IMR-90 (cell line): ENCODE results near the gene SEC16B. TPM values are rescaled to one million over a fixed set of nuclear protein-coding genes. Genes with fewer than 3 reads are reported as not detected.

Experiments used
- ATAC-seq: fragments of 200-7000 bp; cut with Tn5 transposase; 2 replicates; pipeline ENCODE4 v1.9.1; 2020; ENCODE audit warnings: low read depth, mild to moderate bottlenecking, moderate library complexity
- BruUV-seq: library from RNA; stranded (reverse); fragments of 400-500 nt; replicated peaks from 2 replicates; lab custom pipeline; 2021; lab: Mats Ljungman, UMichigan
- CTCF ChIA-PET: fragments of 300-600 bp; formaldehyde crosslinking; extraction: SDS; loops from one replicate; lab custom pipeline; 2021; ENCODE audit warnings: antibody characterized with exemption; lab: Yijun Ruan, JAX
- POLR2A ChIA-PET: fragments of 300-600 bp; sonication (Branson Sonifier 250); formaldehyde crosslinking; loops from one replicate; lab custom pipeline; 2022; ENCODE audit warnings: antibody characterized with exemption; ENCODE audit not compliant: unreplicated experiment; lab: Charles Lee
- DNase-seq: peaks from one replicate; pipeline ENCODE4 v3.0.0; 2013
- H2AFZ ChIP-seq: replicated peaks from 2 replicates; pipeline ENCODE3; 2013; ENCODE audit warnings: low read length, mild to moderate bottlenecking; ENCODE audit not compliant: poor library complexity
- H2AK5ac ChIP-seq: 2 replicates; pipeline ENCODE4 v1.6.1; 2013; ENCODE audit warnings: low read depth, low read length, inconsistent platforms
- H2AK9ac ChIP-seq: replicated peaks from 2 replicates; pipeline ENCODE3; 2013; ENCODE audit warnings: mild to moderate bottlenecking, low read depth, low read length, moderate library complexity; ENCODE audit not compliant: poor library complexity
- H2BK120ac ChIP-seq: 2 replicates; pipeline ENCODE4 v1.6.1; 2013; ENCODE audit warnings: low read depth, low read length, inconsistent platforms
- H2BK15ac ChIP-seq: 3 replicates; pipeline ENCODE4 v1.6.1; 2013; ENCODE audit warnings: low read depth, low read length, inconsistent platforms
- H2BK20ac ChIP-seq: 2 replicates; pipeline ENCODE4 v1.6.1; 2013; ENCODE audit warnings: low read depth, mild to moderate bottlenecking, inconsistent platforms, low read length, moderate library complexity
- H2BK5ac ChIP-seq: 2 replicates; pipeline ENCODE4 v1.6.1; 2013; ENCODE audit warnings: mild to moderate bottlenecking, low read depth, low read length, inconsistent platforms; ENCODE audit not compliant: poor library complexity, severe bottlenecking
- H3K14ac ChIP-seq: replicated peaks from 2 replicates; pipeline ENCODE4 v1.6.1; 2013; ENCODE audit warnings: low read depth, low read length, inconsistent platforms
- H3K18ac ChIP-seq: 2 replicates; pipeline ENCODE4 v1.6.1; 2013; ENCODE audit warnings: low read depth, low read length, control low read depth
- H3K23ac ChIP-seq: 2 replicates; pipeline ENCODE4 v1.6.1; 2013; ENCODE audit warnings: low read depth, low read length, inconsistent platforms
- H3K27ac ChIP-seq: 2 replicates; pipeline ENCODE4 v1.5.1; 2013; ENCODE audit warnings: mild to moderate bottlenecking, control low read depth, low read length; ENCODE audit not compliant: insufficient read depth
- H3K27me3 ChIP-seq: 2 replicates; pipeline ENCODE4 v1.6.1; 2013; ENCODE audit warnings: low read length; ENCODE audit not compliant: control insufficient read depth, insufficient read depth
- H3K36me3 ChIP-seq: 2 replicates; pipeline ENCODE4 v1.6.1; 2013; ENCODE audit warnings: low read length, mixed read lengths; ENCODE audit not compliant: control insufficient read depth, insufficient read depth
- H3K4ac ChIP-seq: 2 replicates; pipeline ENCODE4 v1.6.1; 2013; ENCODE audit warnings: low read depth, low read length, inconsistent platforms
- H3K4me1 ChIP-seq: 2 replicates; pipeline ENCODE4 v1.6.1; 2013; ENCODE audit warnings: low read length, mixed read lengths; ENCODE audit not compliant: control insufficient read depth, insufficient read depth
- H3K4me2 ChIP-seq: 2 replicates; pipeline ENCODE4 v1.6.1; 2013; ENCODE audit warnings: low read depth, mild to moderate bottlenecking, control low read depth, low read length, moderate library complexity
- H3K4me3 ChIP-seq: 2 replicates; pipeline ENCODE4 v1.5.1; 2013; ENCODE audit warnings: low read depth, mild to moderate bottlenecking, control low read depth, low read length, moderate library complexity; ENCODE audit not compliant: insufficient read depth
- H3K56ac ChIP-seq: 2 replicates; pipeline ENCODE4 v1.6.1; 2013; ENCODE audit warnings: low read length, inconsistent platforms; ENCODE audit not compliant: insufficient read depth; ENCODE audit errors: extremely low read depth
- H3K79me1 ChIP-seq, 2 experiments: 2 replicates each; pipeline ENCODE4 v1.6.1; 2013; ENCODE audit warnings: low read length in 2 of 2, inconsistent platforms in 1 of 2, low read depth in 1 of 2
- H3K9ac ChIP-seq: 2 replicates; pipeline ENCODE4 v1.6.1; 2013; ENCODE audit warnings: low read depth, low read length, control low read depth
- H3K9me1 ChIP-seq: 2 replicates; pipeline ENCODE4 v1.6.1; 2013; ENCODE audit warnings: low read length, inconsistent platforms; ENCODE audit not compliant: insufficient read depth
- H3K9me3 ChIP-seq: 2 replicates; pipeline ENCODE4 v1.6.1; 2013; ENCODE audit warnings: low read length; ENCODE audit not compliant: control insufficient read depth, insufficient read depth
- H4K20me1 ChIP-seq: 2 replicates; pipeline ENCODE4 v1.6.1; 2013; ENCODE audit warnings: low read length, inconsistent platforms; ENCODE audit not compliant: insufficient read depth
- H4K5ac ChIP-seq: 2 replicates; pipeline ENCODE4 v1.6.1; 2013; ENCODE audit warnings: mild to moderate bottlenecking, low read depth, low read length, control low read depth
- H4K8ac ChIP-seq, 2 experiments: 2 replicates each; pipeline ENCODE4 v1.6.1; 2013; ENCODE audit warnings: low read depth in 2 of 2, low read length in 2 of 2, control low read depth in 1 of 2, inconsistent platforms in 1 of 2
- H4K91ac ChIP-seq: 2 replicates; pipeline ENCODE4 v1.6.1; 2013; ENCODE audit warnings: low read depth, low read length, inconsistent platforms; ENCODE audit not compliant: insufficient read depth
- CEBPB ChIP-seq: IDR thresholded peaks from 2 replicates; pipeline ENCODE4 v1.6.1; 2012; ENCODE audit warnings: low read depth, low read length, improper control_type of control experiment
- CHD1 ChIP-seq: IDR thresholded peaks from 2 replicates; pipeline ENCODE4 v1.6.1; 2012; ENCODE audit warnings: low read depth, low read length, improper control_type of control experiment
- MAZ ChIP-seq: IDR thresholded peaks from 2 replicates; pipeline ENCODE4 v1.6.1; 2012; ENCODE audit warnings: low read depth, mild to moderate bottlenecking, low read length, improper control_type of control experiment, moderate library complexity, borderline replicate concordance
- MXI1 ChIP-seq: IDR thresholded peaks from 2 replicates; pipeline ENCODE4 v1.6.1; 2012; ENCODE audit warnings: low read depth, mild to moderate bottlenecking, low read length, moderate library complexity, borderline replicate concordance
- WGBS, 2 experiments: methylation state at CpG; one replicate each; pipeline versions ENCODE4 v1.1.5 to v1.1.7; 2013; ENCODE audit warnings: missing lambda C conversion rate in 2 of 2; ENCODE audit not compliant: insufficient read length in 1 of 2; ENCODE audit errors: extremely low coverage in 2 of 2; 5-methylcytosine and 5-hydroxymethylcytosine counted together
- dilution Hi-C: fragments of 300-500 bp; cut with HindIII; formaldehyde crosslinking; loops from one replicate; pipeline ENCODE4 v1.14.3; 2018; ENCODE audit warnings: low sequenced_read_pairs; ENCODE audit not compliant: unreplicated experiment
- in situ Hi-C: fragments of 300-500 bp; cut with MboI; formaldehyde crosslinking; loops from 3 replicates; pipeline ENCODE4 v1.14.3; 2019; ENCODE audit warnings: low sequenced_read_pairs, inconsistent platforms, mixed read lengths
- intact Hi-C: fragments of 100-400 bp; cut with micrococcal nuclease; formaldehyde crosslinking; loops from 2 replicates; pipeline ENCODE4 v1.10.0; 2022
- polyA plus RNA-seq, 3 experiments: library from polyadenylated mRNA; depleted of rRNA; stranded (reverse); fragments of >200 nt; gene quantifications; 2 replicates each; pipeline ENCODE4 v1.2.3, GENCODE V29; 2012; ENCODE audit warnings: low replicate concordance in 1 of 3
- total RNA-seq: library from RNA; depleted of rRNA; stranded (reverse); fragments of >200 nt; gene quantifications from 2 replicates; pipeline ENCODE4 v1.2.3, GENCODE V29; 2012

The SEC16B gene
- total and polyA plus RNA-seq, 2 of the 4 experiments (the other 2 are of a cell fraction): 4.3 TPM

DNA sequence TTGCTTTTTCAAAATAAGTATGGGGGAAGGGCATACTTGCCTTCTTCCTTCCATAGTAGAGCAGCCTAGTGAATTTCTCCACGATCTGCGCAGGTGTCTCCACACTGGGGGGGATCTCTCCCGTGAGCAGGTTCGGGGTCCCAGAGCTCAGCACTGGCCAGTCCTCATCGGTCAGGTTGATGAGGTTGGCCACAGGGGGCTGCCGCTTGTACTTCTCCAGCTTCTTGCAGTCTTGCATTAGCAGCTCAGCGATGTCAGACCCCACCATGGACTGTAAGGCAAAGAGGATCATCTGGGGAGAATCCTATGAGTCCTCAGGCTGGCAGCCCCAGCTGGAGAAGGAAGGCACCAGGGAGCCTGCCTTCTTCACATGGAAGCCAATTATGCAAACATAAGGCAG lies 11.8 kb downstream of the SEC16B start:
- no peak overlapping the region for H2BK5ac ChIP-seq
- no peak overlapping the region for H2AFZ ChIP-seq
- H2AK5ac ChIP-seq: no peak overlapping the region
- H3K4me2 ChIP-seq: no peak overlapping the region
- H3K18ac ChIP-seq: no peak overlapping the region
- DNase-seq (no peak), ATAC-seq (no peak)
- no peaks in the 10 kb centered on the region for H3K79me1 ChIP-seq
- no peak overlapping the region for H3K23ac ChIP-seq
- 86% methylated on average over 2 of the region's 7 CpGs; no CpG with 5 or more reads in 1 of the 2 experiments for WGBS, 2 experiments
- H2BK120ac ChIP-seq: no peak overlapping the region
- H3K9me3 ChIP-seq: no peaks in the 10 kb centered on the region
- no peak overlapping the region for H3K9ac ChIP-seq
- no peak overlapping the region for H3K4me3 ChIP-seq
- no peak overlapping the region for H3K56ac ChIP-seq
- H3K4ac ChIP-seq: no peak overlapping the region
- no TSS peak for BruUV-seq
- H4K8ac ChIP-seq: no peak overlapping the region
- intact Hi-C loops (loop anchor here (5.0 to 10.0 kb wide), 3 partner anchors 74 to 639 kb away; partner anchors contain the start of gene CLEC20A), in situ Hi-C loops (loop anchor here (5.0 kb wide), 1 partner anchor 324 kb away; no protein-coding TSS in a partner anchor), dilution Hi-C loops (no loop called here)
- no peak overlapping the region for H4K91ac ChIP-seq
- peaks cover 7% of the 10 kb centered on the region; the same call in 1 of the 2 replicates for H3K4me1 ChIP-seq
- H3K27me3 ChIP-seq: no peaks in the 10 kb centered on the region
- TF ChIP-seq MXI1 (no peak), CHD1 (no peak), MAZ (no peak), CEBPB (no peak)
- H3K9me1 ChIP-seq: no peaks in the 10 kb centered on the region
- H4K20me1 ChIP-seq: no peaks in the 10 kb centered on the region
- H3K14ac ChIP-seq: no peak overlapping the region
- H2BK20ac ChIP-seq: no peak overlapping the region
- CTCF ChIA-PET: interaction anchor here (0.5 kb wide), 1 partner anchor 212 kb away, joined by 3 read pairs; no protein-coding TSS in a partner anchor
- H2AK9ac ChIP-seq: no peak overlapping the region
- POLR2A ChIA-PET: no interaction called here
- H3K36me3 ChIP-seq: no peaks in the 10 kb centered on the region
- no peak overlapping the region for H2BK15ac ChIP-seq
- no peak overlapping the region for H4K5ac ChIP-seq
- no peak overlapping the region for H3K27ac ChIP-seq
